Head of caudate nucleus (tissue), 42 donors: ENCODE results near the gene CHP2.
A peak's percentile ranks its signal among the peaks of the same experiment; 100 is the strongest.
"Not testable (repeated sequence)": the region's sequence is repeated elsewhere in the genome, so short reads cannot be mapped to it uniquely, and the experiment has no call there.

Source experiments
- DNase-seq, 42 donors: peaks; one replicate each; pipeline versions ENCODE4 v3.0.0 to v3.0.0-alpha.2; 2020 to 2021; ENCODE audit warnings: mixed read lengths in 7 of 42
- intact Hi-C: fragments of 100-400 bp; cut with DNase I; formaldehyde crosslinking; loops from one replicate; pipeline ENCODE4 v1.15.0; 2022

CHP2 gene

DNA sequence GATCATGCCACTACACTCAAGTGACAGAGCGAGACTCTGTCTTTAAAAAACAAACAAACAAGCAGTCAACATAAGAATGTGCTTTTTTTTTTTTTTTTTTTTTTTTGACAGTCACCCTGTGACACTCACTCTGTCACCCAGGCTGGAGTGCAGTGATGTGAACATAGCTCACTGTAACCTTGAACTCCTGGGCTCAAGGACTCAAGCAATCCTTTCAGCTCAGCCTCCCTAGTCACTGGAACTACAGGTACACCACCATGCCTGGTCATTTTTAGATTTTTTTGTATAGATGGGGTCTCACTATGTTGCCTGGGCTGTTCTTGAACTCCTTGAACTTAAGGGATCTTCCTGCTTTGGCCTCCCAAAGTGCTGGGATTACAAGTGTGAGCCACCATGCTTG lies 15.3 kb upstream of the CHP2 start:
- no peak for DNase-seq
- intact Hi-C loops: loop anchor here (10.0 kb wide), 1 partner anchor 295 kb away; no protein-coding TSS in a partner anchor

- DNase-seq: peak in 1 of 42 donors; percentile 1
- intact Hi-C loops: no loop called here
These were observed 13.0 kb upstream of the CHP2 start for GRCh38 chr16:23741675-23742303.

GRCh38 chr16:23742766-23743165 lies 12.1 kb upstream of the CHP2 start:
- intact Hi-C loops: no loop called here
- peak in 1 of 42 donors; percentile 14 for DNase-seq

GRCh38 chr16:23745263-23745662 lies 9.6 kb upstream of the CHP2 start:
- intact Hi-C loops: no loop called here
- no peak for DNase-seq

DNA sequence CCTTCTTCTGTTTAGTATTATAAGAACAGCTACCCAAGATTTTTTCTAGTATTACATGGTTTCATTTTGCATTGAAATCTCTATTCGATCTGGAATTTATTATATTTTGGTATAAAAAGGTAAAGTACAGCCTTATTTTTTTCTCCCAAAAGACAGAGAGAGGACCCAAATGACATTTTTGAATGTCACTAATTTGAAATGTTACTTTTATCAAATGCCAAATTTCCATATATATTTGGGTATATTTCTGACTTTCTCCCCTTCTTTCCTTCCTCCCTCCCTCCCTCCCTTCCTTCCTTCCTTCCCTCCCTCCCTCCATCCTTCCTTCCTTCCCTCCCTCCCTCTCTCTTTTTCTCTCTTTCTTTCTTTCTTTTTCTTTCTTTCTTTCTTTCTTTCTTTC lies 6.2 kb upstream of the CHP2 start:
- no peak for DNase-seq
- intact Hi-C loops: no loop called here

- DNase-seq, intact Hi-C loops: not testable (repeated sequence)
These were observed 3.8 kb upstream of the CHP2 start for GRCh38 chr16:23751053-23751452.

GRCh38 chr16:23753908-23754593 lies 775 bp upstream of the CHP2 start:
- intact Hi-C loops: no loop called here

DNA sequence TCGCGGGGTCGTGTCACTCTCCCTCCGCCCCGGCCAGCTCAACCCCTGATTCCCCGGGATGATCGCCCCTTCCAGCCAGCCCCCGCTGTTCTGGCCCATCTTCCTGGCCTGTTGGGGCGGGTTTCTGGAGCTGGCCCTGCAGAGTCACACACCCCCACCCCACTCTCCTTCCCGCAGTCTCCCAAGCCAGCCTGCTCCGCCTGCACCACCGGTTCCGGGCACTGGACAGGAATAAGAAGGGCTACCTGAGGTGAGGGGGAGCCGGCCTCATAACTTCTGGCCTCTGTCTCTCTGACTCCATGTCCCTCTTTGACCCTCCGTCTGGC lies 621 bp downstream of the CHP2 start:
- intact Hi-C loops: no loop called here
- DNase-seq: no peak

More at GRCh38 chr16:23753908-23754593, 775 bp upstream of the CHP2 start:
- DNase-seq: peak in 1 of 42 donors; percentile 4

GRCh38 chr16:23757116-23757515 lies 2.3 kb downstream of the CHP2 start:
- no peak for DNase-seq
- intact Hi-C loops: no loop called here

DNA sequence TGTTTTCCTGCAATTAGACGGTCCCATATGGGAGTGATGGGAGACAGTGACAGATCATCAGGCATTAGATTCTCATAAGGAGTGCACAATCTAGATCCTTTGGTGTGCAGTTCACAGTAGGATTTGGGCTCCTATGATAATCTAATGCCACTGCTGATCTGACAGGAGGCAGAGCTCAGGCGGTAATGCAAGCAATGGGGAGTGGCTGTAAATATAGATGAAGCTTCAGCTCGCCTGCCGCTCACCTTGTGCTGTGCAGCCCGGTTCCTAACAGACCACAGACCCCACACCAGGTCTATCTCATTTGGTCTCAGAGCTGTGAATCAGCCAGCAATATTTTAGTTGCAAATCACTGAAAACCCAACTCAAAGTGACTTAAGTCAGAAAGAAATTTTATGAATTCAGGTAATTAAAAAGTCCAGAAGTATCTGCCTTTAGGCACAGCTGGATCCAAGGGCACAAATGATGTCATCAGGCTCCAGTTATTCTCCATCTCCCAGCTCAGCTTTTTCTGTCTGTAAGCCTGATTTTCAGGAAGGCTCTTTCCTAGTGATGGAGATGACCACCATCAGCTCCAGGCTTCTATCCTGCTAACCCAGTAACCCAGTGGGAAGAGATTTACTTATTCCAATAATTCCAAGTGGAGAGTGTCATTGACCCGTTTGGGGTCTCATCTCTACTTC lies 3.3 kb downstream of the CHP2 start:
- intact Hi-C loops: no loop called here
- DNase-seq: no peak

DNA sequence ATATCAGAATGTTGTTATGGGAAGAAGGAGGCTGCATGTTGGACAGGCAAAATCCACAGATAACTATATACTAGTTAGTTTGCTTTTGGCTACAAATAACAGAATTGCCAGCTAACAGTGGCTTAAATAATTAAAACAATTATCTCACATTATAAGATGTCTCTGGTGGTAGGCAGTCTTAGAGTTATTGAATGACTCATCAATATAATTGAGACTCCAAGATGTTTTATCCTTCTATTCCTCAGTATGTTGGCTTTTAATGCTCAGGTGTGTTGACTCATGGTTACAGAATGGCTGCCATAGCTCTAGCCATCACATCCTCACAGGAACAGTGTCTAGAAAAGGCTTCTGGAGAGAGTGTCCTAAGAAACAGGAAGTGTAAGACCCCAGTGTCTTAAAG lies 11.1 kb downstream of the CHP2 start:
- intact Hi-C loops: no loop called here

GRCh38 chr16:23768581-23768980 lies 13.8 kb downstream of the CHP2 start:
- intact Hi-C loops: no loop called here
- DNase-seq: no peak

More for the DNA sequence above, 11.1 kb downstream of the CHP2 start:
- DNase-seq: no peak

DNA sequence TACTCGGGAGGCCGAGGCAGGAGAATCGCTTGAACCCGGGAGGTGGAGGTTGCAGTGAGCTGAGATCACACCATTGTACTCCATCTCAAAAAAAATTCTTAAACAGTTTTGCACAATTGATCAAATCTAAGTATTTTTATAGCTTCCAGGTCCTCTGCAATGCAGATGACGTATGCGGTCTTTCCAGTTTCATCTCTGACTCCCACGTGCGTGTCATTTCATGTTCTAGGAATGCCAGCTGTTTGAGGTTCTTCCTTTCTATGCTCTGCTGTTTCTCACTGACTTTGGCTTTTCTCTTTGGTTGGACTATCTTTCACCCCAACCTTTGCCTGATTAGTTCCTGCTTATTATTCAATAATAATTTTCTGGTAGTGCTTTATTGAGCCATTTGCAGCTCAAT lies 16.2 kb downstream of the CHP2 start:
- peak in 19 of 42 donors; percentile 5 to 62 (median 29) for DNase-seq
- intact Hi-C loops: no loop called here

DNA sequence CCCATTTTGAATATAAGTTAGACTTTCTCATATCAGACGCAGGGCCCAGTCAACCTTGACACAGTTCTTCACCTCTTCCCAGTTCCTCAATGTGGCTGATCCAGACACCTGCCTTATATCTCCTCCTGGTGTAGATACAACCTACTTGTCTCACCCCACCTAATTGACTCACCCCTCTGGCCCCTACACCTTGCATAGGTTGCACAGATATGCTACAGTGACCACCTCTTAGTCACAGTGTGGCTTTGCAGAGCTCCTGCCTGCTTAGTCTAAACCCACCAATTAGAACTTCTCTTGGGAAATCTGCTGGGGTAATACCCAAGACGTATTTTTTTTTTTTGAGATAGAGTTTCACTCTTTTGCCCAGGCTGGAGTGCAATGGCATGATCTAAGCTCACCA lies 16.8 kb downstream of the CHP2 start:
- no peak for DNase-seq
- intact Hi-C loops: no loop called here

- DNase-seq: no peak
- intact Hi-C loops: no loop called here
These were observed 18.5 kb downstream of the CHP2 start for GRCh38 chr16:23773339-23773738.

GRCh38 chr16:23781176-23781575 lies 26.4 kb downstream of the CHP2 start:
- intact Hi-C loops: no loop called here
- no peak for DNase-seq

DNA sequence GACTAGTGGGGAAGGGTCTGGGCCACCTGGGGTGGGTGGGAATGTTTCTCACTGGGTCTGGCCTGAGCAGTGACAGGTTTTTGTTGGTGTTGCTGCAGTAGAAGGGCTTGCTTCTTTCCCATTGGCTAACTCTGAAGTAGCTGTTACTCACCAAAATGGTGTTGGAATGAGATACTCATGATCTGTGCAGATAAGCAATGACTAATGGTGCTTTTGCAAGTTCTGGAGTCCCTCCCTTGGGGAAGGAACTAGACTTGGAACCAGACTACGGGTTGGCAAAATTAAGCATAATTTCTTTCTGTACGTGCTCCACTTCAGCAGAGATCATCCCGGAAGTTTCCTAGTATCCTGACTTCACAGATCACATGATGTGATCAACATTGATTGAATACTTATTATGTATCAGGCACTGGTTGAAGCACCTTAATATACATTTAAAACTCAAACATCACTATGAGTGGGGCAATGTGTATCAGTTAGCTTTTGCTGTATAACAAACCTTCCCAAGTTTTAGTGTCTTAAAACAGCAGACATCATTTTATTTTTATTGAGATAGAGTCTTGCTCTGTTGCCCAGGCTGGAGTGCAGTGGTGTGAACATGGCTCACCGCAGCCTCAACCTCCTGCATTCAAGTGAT lies 30.1 kb downstream of the CHP2 start:
- DNase-seq: no peak
- intact Hi-C loops: no loop called here

DNA sequence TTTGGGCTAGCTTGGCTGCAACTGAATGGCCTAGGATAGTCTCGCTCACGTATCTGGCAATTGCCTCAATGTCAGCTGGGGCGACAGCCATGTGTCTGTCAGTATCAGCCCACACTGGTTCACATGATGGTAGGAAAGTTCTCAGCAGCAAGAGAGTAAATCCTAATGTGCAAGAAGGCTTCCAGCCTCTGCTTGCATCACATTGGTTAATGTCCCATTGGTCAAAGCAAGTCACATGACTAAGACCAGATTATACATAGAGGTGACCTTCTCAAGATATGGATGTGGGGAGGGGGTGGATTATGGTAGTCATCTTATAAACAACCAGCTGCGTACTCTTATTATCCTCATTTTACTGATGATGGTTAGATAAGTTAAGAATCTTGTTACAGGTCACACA lies 31.0 kb downstream of the CHP2 start:
- DNase-seq: no peak
- intact Hi-C loops: no loop called here

DNA sequence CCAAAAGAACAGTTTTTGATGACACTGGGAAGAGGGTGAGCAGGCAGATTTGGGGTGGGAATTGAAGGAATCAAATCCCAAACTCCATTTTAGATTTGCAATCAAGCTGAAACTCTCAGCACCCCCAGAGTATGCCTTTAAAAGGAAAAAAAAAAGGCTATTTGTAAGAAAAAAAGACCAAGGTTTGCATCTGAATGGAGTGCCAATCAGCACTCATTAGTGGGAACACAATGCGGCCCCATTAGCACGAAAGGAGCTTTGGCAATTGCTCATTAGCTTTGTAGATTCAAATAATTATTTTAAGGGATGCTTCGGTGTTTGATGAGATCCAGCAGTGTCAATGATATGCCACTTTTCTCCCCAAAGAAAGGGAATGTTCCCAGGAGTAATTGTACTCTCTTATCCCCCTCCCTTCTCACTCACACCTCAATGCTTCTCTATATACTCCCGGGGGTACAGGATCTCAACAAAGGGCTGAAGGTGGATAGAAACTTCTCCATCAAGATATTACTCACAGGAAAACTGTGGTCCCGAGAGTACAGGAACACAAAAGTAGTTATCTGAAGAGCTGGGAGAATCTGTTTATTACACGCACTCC lies 32.2 kb downstream of the CHP2 start:
- no peak for DNase-seq
- intact Hi-C loops: no loop called here

DNA sequence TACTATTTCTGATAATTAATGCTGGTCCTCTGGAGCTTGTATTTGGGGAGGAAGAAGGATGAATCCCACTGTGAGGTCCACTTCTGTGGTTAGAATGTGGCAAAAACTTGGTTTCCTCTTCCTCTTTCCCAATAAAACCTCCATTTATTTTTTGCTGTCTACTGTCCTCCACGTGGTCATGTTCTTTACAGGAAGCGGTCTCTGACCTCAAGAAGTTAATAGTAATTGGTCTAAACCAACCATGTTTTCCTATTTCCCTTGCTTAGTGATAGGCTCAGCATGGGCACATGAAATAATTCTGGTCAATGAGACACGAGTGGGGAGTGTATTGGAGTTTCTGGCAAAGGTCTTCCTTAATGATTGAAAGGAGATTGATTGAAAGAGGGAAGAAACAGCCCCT lies 33.9 kb downstream of the CHP2 start:
- no peak for DNase-seq
- intact Hi-C loops: no loop called here
